Hepatocyte (in vitro differentiated cells): ENCODE measurements around the gene DGKZ. TPM values are rescaled to one million over a fixed set of nuclear protein-coding genes. Genes with fewer than 3 reads are reported as not detected.
A peak's percentile ranks its signal among the peaks of the same experiment; 100 is the strongest.

Experiments used
- DNase-seq: peaks from one replicate; pipeline ENCODE4 v3.0.0-alpha.2; 2016; ENCODE audit warnings: low spot score
- H2AFZ ChIP-seq: fragments of 200-600 bp; sonication (generic); 2 replicates; pipeline ENCODE4 v1.6.0; 2016; ENCODE audit warnings: antibody characterized with exemption, mild to moderate bottlenecking
- H3K27ac ChIP-seq: fragments of 200-600 bp; sonication (generic); 2 replicates; pipeline ENCODE4 v1.5.1; 2016; ENCODE audit warnings: mild to moderate bottlenecking
- H3K27me3 ChIP-seq: fragments of 200-600 bp; sonication (generic); 2 replicates; pipeline ENCODE4 v1.6.1; 2016
- H3K36me3 ChIP-seq: fragments of 200-600 bp; sonication (generic); replicated peaks from 2 replicates; pipeline ENCODE4 v1.5.1; 2016; ENCODE audit warnings: low read depth; ENCODE audit not compliant: insufficient read depth
- H3K4me1 ChIP-seq: fragments of 200-600 bp; sonication (generic); 2 replicates; pipeline ENCODE4 v1.5.1; 2016; ENCODE audit warnings: mild to moderate bottlenecking, moderate library complexity; ENCODE audit not compliant: insufficient read depth
- H3K4me2 ChIP-seq: fragments of 200-600 bp; sonication (generic); 2 replicates; pipeline ENCODE4 v1.6.0; 2016
- H3K4me3 ChIP-seq: fragments of 200-600 bp; sonication (generic); 2 replicates; pipeline ENCODE4 v1.5.1; 2016; ENCODE audit warnings: mild to moderate bottlenecking
- H3K79me2 ChIP-seq: fragments of 200-600 bp; sonication (generic); 2 replicates; pipeline ENCODE4 v1.6.0; 2017; ENCODE audit warnings: mild to moderate bottlenecking
- H3K9me2 ChIP-seq: fragments of 200-600 bp; sonication (generic); replicated peaks from 2 replicates; pipeline ENCODE4 v1.6.0; 2017; ENCODE audit warnings: mild to moderate bottlenecking; ENCODE audit not compliant: insufficient read depth
- H3K9me3 ChIP-seq: fragments of 200-600 bp; sonication (generic); 2 replicates; pipeline ENCODE4 v1.5.1; 2016; ENCODE audit warnings: low read depth, mild to moderate bottlenecking
- H4K20me1 ChIP-seq: fragments of 200-600 bp; sonication (generic); 2 replicates; pipeline ENCODE4 v1.6.0; 2016; ENCODE audit warnings: mild to moderate bottlenecking; ENCODE audit not compliant: insufficient read depth, poor library complexity, severe bottlenecking
- EZH2 ChIP-seq: fragments of 200-600 bp; sonication (generic); IDR thresholded peaks from 2 replicates; pipeline ENCODE4 v1.6.1; 2016; ENCODE audit warnings: antibody characterized with exemption, mild to moderate bottlenecking, borderline replicate concordance
- EZH2phosphoT487 ChIP-seq: fragments of 200-600 bp; sonication (generic); IDR thresholded peaks from one replicate; pipeline ENCODE4 v1.6.1; 2018; ENCODE audit warnings: antibody characterized with exemption, mild to moderate bottlenecking, low read depth, moderate library complexity; ENCODE audit not compliant: unreplicated experiment, severe bottlenecking
- WGBS: methylation state at CpG from one replicate; pipeline ENCODE4 v1.1.6; 2016; ENCODE audit warnings: low lambda C conversion rate; ENCODE audit errors: missing lambda C conversion rate; 5-methylcytosine and 5-hydroxymethylcytosine counted together
- polyA plus RNA-seq: library from polyadenylated mRNA; unstranded; fragments of >200 nt; fragmentation: Nextera tagmentation; extraction: Ambion mirVana; gene quantifications from 2 replicates; pipeline ENCODE4 v1.2.1, GENCODE V29; 2016
- total RNA-seq: library from RNA; depleted of rRNA; stranded (reverse); fragments of >200 nt; gene quantifications from 2 replicates; pipeline ENCODE4 v1.2.3, GENCODE V29; 2014
- TF ChIP-seq, protein P1 (sequence below): fragments of 200-600 bp; sonication (generic); IDR thresholded peaks from 2 replicates; pipeline ENCODE4 v1.5.1; 2016; ENCODE audit warnings: antibody characterized with exemption, mild to moderate bottlenecking; ENCODE audit not compliant: poor library complexity

The DGKZ gene
- total and polyA plus RNA-seq, 2 experiments from 2014 or later: 26.6 to 42.9 TPM

DNA sequence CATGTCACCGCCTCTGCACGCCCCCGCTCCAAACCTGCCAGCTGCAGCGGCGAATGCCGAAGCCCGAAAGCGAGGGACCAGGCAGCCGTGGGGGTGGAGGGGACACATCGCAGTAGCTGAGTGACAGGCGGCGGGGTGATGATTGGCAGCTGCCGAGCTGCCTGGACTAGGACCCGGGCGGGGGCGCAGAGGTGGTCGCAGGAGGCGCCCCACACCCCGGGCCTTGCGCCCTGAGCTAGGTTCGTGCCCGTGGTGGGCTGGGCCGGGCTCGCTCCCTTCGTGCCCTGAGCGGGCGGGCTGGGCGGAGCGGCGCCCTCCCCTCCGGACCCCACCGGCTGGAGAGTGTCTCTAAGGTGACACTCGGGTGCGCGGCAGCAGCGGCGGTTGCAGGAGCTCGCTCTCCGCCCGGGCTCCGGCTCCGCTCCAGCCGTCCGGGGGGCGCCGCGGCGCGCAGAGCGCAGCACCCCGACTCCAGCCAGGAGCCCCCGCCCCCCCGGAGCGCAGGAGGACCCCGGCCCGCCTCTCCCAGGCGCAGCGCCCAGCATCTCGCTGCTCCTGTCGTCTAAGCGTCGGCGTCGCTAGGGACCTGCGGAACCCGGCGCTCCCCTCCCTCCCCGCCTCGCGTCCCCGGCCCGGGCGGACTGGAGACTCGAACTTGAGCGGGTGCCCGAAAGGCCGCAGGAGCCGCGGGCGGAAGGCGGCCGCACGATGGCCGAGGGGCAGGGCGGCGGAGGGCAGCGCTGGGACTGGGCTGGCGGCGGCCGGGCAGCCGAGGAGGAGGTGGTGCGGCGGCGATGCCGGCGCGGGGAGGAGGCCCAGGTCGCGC lies 14.5 kb upstream of the DGKZ start:
- peak overlapping the region; percentile 100 for H3K4me2 ChIP-seq
- WGBS: 3% methylated on average over 40 of the region's 99 CpGs
- TF ChIP-seq EZH2 (peak; percentile 82), EZH2phosphoT487 (peak; percentile 64)
- TF ChIP-seq, protein P1, sequence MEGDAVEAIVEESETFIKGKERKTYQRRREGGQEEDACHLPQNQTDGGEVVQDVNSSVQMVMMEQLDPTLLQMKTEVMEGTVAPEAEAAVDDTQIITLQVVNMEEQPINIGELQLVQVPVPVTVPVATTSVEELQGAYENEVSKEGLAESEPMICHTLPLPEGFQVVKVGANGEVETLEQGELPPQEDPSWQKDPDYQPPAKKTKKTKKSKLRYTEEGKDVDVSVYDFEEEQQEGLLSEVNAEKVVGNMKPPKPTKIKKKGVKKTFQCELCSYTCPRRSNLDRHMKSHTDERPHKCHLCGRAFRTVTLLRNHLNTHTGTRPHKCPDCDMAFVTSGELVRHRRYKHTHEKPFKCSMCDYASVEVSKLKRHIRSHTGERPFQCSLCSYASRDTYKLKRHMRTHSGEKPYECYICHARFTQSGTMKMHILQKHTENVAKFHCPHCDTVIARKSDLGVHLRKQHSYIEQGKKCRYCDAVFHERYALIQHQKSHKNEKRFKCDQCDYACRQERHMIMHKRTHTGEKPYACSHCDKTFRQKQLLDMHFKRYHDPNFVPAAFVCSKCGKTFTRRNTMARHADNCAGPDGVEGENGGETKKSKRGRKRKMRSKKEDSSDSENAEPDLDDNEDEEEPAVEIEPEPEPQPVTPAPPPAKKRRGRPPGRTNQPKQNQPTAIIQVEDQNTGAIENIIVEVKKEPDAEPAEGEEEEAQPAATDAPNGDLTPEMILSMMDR: no peak
- H3K4me3 ChIP-seq: peak overlapping the region; percentile 36
- H3K79me2 ChIP-seq: no peaks in the 10 kb centered on the region
- H3K9me3 ChIP-seq: no peaks in the 10 kb centered on the region
- H3K36me3 ChIP-seq: no peaks in the 10 kb centered on the region
- H2AFZ ChIP-seq: peak overlapping the region; percentile 66
- peaks cover 56% of the 10 kb centered on the region for H3K27me3 ChIP-seq
- no peaks in the 10 kb centered on the region for H3K9me2 ChIP-seq
- no peak overlapping the region for H3K27ac ChIP-seq
- H4K20me1 ChIP-seq: no peaks in the 10 kb centered on the region
- H3K4me1 ChIP-seq: peaks cover 9% of the 10 kb centered on the region
- no peak for DNase-seq

DNA sequence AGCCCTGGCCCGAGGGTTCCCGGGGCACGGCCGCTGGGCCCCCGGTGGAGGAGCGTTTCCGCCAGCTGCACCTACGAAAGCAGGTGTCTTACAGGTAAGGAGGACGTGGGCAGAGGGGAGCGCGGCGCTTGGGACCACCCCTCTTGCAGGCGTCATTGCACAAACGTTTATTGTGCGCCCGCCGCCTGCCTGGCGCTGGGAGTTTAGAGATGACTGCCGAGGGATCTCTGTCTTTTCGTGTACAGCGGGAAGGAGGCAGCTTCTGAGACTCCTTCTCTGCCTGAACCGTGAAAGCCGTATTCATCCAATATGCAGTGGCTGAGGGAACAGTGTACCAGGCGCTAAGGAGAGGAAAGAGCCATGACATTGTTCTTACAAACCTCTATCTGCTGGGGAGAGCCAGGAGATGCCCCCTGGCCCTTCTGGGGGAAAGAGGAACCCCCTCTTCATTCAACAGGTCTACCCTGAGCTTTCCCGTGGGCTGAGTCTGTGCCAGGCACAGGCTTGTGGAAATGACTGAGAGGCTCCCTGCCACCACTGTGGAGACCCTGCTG lies 13.8 kb upstream of the DGKZ start:
- no peaks in the 10 kb centered on the region for H3K9me2 ChIP-seq
- peak overlapping the region; percentile 36 for H3K4me3 ChIP-seq
- H3K79me2 ChIP-seq: no peaks in the 10 kb centered on the region
- peak overlapping the region; percentile 66 for H2AFZ ChIP-seq
- no peak for DNase-seq
- peak overlapping the region; percentile 100 for H3K4me2 ChIP-seq
- H3K9me3 ChIP-seq: no peaks in the 10 kb centered on the region
- H3K27ac ChIP-seq: no peak overlapping the region
- no peaks in the 10 kb centered on the region for H4K20me1 ChIP-seq
- H3K36me3 ChIP-seq: no peaks in the 10 kb centered on the region
- peaks cover 56% of the 10 kb centered on the region for H3K27me3 ChIP-seq
- TF ChIP-seq EZH2phosphoT487: no peak
- TF ChIP-seq, protein P1: no peak
- H3K4me1 ChIP-seq: peaks cover 11% of the 10 kb centered on the region
- 5% methylated on average over 22 of the region's 25 CpGs for WGBS

DNA sequence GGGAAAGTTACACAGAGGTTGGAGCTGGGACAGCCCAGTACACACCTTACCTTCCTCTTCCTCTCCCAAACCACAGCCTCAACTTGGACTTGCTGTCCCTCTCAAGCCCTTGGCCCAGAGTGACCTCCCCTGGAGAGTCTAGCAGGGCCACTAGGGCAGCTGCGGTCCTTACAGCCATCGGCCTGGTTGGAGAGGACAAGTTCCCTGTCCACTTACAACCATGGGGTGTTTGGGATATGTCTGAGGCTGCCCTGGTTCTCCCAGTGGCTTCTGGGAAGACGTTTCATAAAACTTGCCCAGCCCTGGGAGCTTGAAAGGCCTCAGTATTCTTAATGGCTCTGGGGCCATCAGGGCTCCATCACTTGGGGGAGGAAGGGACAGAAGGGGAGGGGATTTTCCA lies 13.1 kb upstream of the DGKZ start:
- H2AFZ ChIP-seq: no peak overlapping the region
- no peaks in the 10 kb centered on the region for H3K9me2 ChIP-seq
- peaks cover 18% of the 10 kb centered on the region for H3K4me1 ChIP-seq
- no peak for TF ChIP-seq EZH2phosphoT487
- TF ChIP-seq EZH2: no peak
- TF ChIP-seq, protein P1: no peak
- H3K9me3 ChIP-seq: no peaks in the 10 kb centered on the region
- no peaks in the 10 kb centered on the region for H4K20me1 ChIP-seq
- H3K27ac ChIP-seq: no peak overlapping the region
- H3K4me3 ChIP-seq: no peak overlapping the region
- H3K27me3 ChIP-seq: peaks cover 56% of the 10 kb centered on the region
- H3K79me2 ChIP-seq: no peaks in the 10 kb centered on the region
- no peak overlapping the region for H3K4me2 ChIP-seq
- 96% methylated on average over 3 of the region's 3 CpGs for WGBS
- no peak for DNase-seq
- no peaks in the 10 kb centered on the region for H3K36me3 ChIP-seq
